Esophagus muscularis mucosa (tissue), 4 donors: Measurements from ENCODE around the gene YPEL1. TPM values are rescaled to one million over a fixed set of nuclear protein-coding genes. Genes with fewer than 3 reads are reported as not detected.

Experiments
- DNase-seq: peaks from one replicate; pipeline ENCODE4 v3.0.0-alpha.2; 2017; ENCODE audit errors: extremely low spot score
- H3K27ac ChIP-seq, 4 donors: fragments of 200-600 bp; sonication (generic); replicated peaks in 1 of 4; 1 replicate in 3 of 4; 2 replicates in 1 of 4; pipeline ENCODE4 v1.5.1; 2016 to 2019; ENCODE audit warnings: mild to moderate bottlenecking in 1 of 4
- H3K27me3 ChIP-seq, 4 donors: fragments of 200-600 bp; sonication (generic); one replicate each; pipeline versions ENCODE4 v1.5.1 to v1.6.0; 2016 to 2019
- H3K36me3 ChIP-seq, 4 donors: fragments of 200-600 bp; sonication (generic); one replicate each; pipeline ENCODE4 v1.5.1; 2016 to 2019
- H3K4me1 ChIP-seq, 4 donors: fragments of 200-600 bp; sonication (generic); one replicate each; pipeline ENCODE4 v1.5.1; 2016 to 2019
- H3K4me3 ChIP-seq, 4 donors: fragments of 200-600 bp; sonication (generic); 1 replicate in 2 of 4; 2 replicates in 2 of 4; pipeline ENCODE4 v1.5.1; 2016 to 2019; ENCODE audit warnings: mild to moderate bottlenecking in 4 of 4, moderate library complexity in 1 of 4
- H3K9me3 ChIP-seq, 4 donors: fragments of 200-600 bp; sonication (generic); 1 replicate in 3 of 4; 2 replicates in 1 of 4; pipeline ENCODE4 v1.5.1; 2016 to 2019
- EP300 ChIP-seq: sonication (generic); formaldehyde crosslinking; IDR thresholded peaks from one replicate; pipeline ENCODE4 v1.6.1; 2017; ENCODE audit warnings: antibody characterized with exemption
- POLR2A ChIP-seq: fragments of 450-650 bp; IDR thresholded peaks from one replicate; pipeline ENCODE4 v1.6.1; 2017; ENCODE audit warnings: antibody characterized with exemption, moderate library complexity, mild to moderate bottlenecking, low read depth
- POLR2AphosphoS5 ChIP-seq, 2 donors: sonication (generic); formaldehyde crosslinking; IDR thresholded peaks; one replicate each; pipeline ENCODE4 v1.6.1; 2017; ENCODE audit warnings: antibody characterized with exemption in 2 of 2
- WGBS: methylation state at CpG from one replicate; pipeline ENCODE4 v1.1.5; 2018; 5-methylcytosine and 5-hydroxymethylcytosine counted together
- intact Hi-C: fragments of 100-400 bp; cut with DNase I; formaldehyde crosslinking; loops from one replicate; pipeline ENCODE4 v1.15.1; 2023
- total RNA-seq, 4 donors: library from RNA; depleted of rRNA; stranded (reverse); fragments of >200 nt; gene quantifications; one replicate each; pipeline versions ENCODE4 v1.1.0 to v1.2.1, GENCODE V29; 2016
- TF ChIP-seq, protein P1 (sequence below), 3 experiments: fragments of 200-600 bp in 2 of 3; fragments of 450-650 bp in 1 of 3; sonication (generic) in 2 of 3; IDR thresholded peaks; one replicate each; pipeline ENCODE4 v1.5.1; 2017 to 2019; ENCODE audit warnings: antibody characterized with exemption in 3 of 3, mild to moderate bottlenecking in 2 of 3, moderate library complexity in 1 of 3

YPEL1 gene
- total RNA-seq, 4 donors from 2014 or later = 12.0 to 30.7 (median 16.5) TPM

- Histone ChIP-seq H3K27ac (no peak overlapping the region), H3K36me3 (peaks cover 0 to 47% (median 13%) of the 10 kb centered on the region in 4 donors), H3K9me3 (no peaks in the 10 kb centered on the region), H3K4me3 (no peak overlapping the region), H3K4me1 (peaks cover 14 to 28% (median 18%) of the 10 kb centered on the region in 4 donors), H3K27me3 (no peaks in the 10 kb centered on the region)
- TF ChIP-seq, protein P1, sequence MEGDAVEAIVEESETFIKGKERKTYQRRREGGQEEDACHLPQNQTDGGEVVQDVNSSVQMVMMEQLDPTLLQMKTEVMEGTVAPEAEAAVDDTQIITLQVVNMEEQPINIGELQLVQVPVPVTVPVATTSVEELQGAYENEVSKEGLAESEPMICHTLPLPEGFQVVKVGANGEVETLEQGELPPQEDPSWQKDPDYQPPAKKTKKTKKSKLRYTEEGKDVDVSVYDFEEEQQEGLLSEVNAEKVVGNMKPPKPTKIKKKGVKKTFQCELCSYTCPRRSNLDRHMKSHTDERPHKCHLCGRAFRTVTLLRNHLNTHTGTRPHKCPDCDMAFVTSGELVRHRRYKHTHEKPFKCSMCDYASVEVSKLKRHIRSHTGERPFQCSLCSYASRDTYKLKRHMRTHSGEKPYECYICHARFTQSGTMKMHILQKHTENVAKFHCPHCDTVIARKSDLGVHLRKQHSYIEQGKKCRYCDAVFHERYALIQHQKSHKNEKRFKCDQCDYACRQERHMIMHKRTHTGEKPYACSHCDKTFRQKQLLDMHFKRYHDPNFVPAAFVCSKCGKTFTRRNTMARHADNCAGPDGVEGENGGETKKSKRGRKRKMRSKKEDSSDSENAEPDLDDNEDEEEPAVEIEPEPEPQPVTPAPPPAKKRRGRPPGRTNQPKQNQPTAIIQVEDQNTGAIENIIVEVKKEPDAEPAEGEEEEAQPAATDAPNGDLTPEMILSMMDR (IDR thresholded peaks at IDR 0.05) = no peak
- TF ChIP-seq EP300 (no peak), POLR2AphosphoS5 (IDR thresholded peaks at IDR 0.05) (no peak), POLR2A (no peak)
- intact Hi-C loops = no loop called here
- 93% methylated on average over 31 of the region's 31 CpGs for WGBS
- DNase-seq = no peak
Observed at GRCh38 chr22:21703684-21704316, 31.8 kb downstream of the YPEL1 start.

DNA sequence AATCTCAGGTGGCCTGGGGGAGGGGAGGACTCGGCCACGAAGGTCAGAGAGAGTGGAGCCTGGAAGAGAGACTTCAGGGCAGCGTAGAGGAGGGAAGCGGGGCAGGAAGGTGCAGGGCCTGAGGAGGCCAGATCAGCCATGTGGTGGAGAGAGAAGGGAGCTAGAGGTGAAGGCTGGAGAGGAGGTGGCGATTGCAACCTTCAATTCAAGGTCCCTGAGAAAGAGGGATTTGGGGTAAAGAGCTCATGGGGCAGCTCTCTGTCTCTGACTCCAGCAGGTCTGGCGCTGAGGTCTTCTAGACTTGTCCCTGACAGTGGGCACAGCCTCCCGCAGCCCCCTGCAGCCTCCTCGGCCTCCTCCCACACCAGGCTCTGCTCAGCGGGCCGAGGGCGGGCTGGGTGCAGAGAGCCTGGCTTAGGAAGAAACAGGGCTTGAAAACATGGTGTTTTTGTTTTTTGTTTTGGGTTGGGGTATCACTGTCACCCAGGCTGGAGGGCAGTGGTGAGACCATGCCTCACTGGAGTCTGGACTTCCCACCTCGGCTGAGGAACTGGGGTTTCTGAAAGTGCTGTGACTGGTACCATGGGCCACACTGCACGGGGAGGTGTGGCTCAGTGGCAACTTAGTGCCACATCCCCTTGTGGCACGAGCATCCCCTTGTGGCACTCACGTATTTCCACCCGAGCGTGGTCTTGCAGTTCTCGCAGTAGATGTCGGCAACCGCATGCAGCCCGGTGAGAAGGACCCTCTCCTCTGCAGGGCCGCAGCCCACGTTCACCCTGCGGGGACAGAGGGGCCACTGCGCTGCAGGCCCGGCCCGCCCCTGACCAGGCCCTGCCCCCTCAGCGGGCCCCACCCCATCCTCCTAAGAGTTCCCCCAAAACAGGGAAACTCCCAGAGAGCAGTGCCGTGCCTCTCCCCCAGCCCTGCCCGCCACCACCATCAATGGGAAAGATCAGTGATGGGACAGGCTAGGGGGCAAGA is 32.6 kb downstream of the YPEL1 start:
- intact Hi-C loops = no loop called here
- DNase-seq = no peak
- H3K27me3 ChIP-seq = no peaks in the 10 kb centered on the region
- peaks cover 0 to 44% (median 13%) of the 10 kb centered on the region in 4 donors for H3K36me3 ChIP-seq
- peaks cover 22 to 35% (median 23%) of the 10 kb centered on the region in 4 donors for H3K4me1 ChIP-seq
- H3K9me3 ChIP-seq = no peaks in the 10 kb centered on the region
- no peak overlapping the region for H3K27ac ChIP-seq
- 88% methylated on average over 16 of the region's 30 CpGs for WGBS
- TF ChIP-seq, protein P1 (IDR thresholded peaks at IDR 0.05) = no peak
- TF ChIP-seq POLR2AphosphoS5 (IDR thresholded peaks at IDR 0.05) (no peak), POLR2A (no peak), EP300 (no peak)
- H3K4me3 ChIP-seq = no peak overlapping the region

- intact Hi-C loops = no loop called here
- Histone ChIP-seq H3K9me3 (no peaks in the 10 kb centered on the region), H3K36me3 (peaks cover 0 to 50% (median 18%) of the 10 kb centered on the region in 4 donors), H3K4me1 (peaks cover 27 to 40% (median 30%) of the 10 kb centered on the region in 4 donors), H3K27ac (no peak overlapping the region), H3K4me3 (no peak overlapping the region), H3K27me3 (no peaks in the 10 kb centered on the region)
- WGBS = 87% methylated on average over 6 of the region's 6 CpGs
- DNase-seq = no peak
- TF ChIP-seq, protein P1 (IDR thresholded peaks at IDR 0.05) = no peak
- TF ChIP-seq POLR2A (no peak), EP300 (no peak), POLR2AphosphoS5 (IDR thresholded peaks at IDR 0.05) (no peak)
Observed at GRCh38 chr22:21702094-21702493, 33.5 kb downstream of the YPEL1 start.

GRCh38 chr22:21701384-21701971 is 34.1 kb downstream of the YPEL1 start:
- TF ChIP-seq POLR2AphosphoS5 (IDR thresholded peaks at IDR 0.05) = no peak
- no peak for TF ChIP-seq EP300
- no peak for TF ChIP-seq POLR2A
- TF ChIP-seq, protein P1 (IDR thresholded peaks at IDR 0.05) = no peak
- no peak for DNase-seq
- Histone ChIP-seq H3K4me1 (peaks cover 29 to 46% (median 32%) of the 10 kb centered on the region in 4 donors), H3K36me3 (peaks cover 0 to 56% (median 24%) of the 10 kb centered on the region in 4 donors), H3K27me3 (no peaks in the 10 kb centered on the region), H3K9me3 (no peaks in the 10 kb centered on the region), H3K4me3 (no peak overlapping the region), H3K27ac (no peak overlapping the region)
- intact Hi-C loops = no loop called here
- 87% methylated on average over 7 of the region's 7 CpGs for WGBS
